Femur (tissue), 1 donor: ENCODE measurements around the gene ATP13A3.
A peak's percentile ranks its signal among the peaks of the same experiment; 100 is the strongest.

ENCODE experiments used
- DNase-seq: peaks from one replicate; pipeline ENCODE4 v3.0.0-alpha.2; 2017

The ATP13A3 gene

GRCh38 chr3:194387926-194388418, 98.8 kb downstream of the ATP13A3 start:
- no peak for DNase-seq

- DNase-seq: no peak
Measured at GRCh38 chr3:194387276-194387675, 99.5 kb downstream of the ATP13A3 start.

- peak; percentile 4 for DNase-seq
Measured at GRCh38 chr3:194386648-194387047, 100.2 kb downstream of the ATP13A3 start.

DNA sequence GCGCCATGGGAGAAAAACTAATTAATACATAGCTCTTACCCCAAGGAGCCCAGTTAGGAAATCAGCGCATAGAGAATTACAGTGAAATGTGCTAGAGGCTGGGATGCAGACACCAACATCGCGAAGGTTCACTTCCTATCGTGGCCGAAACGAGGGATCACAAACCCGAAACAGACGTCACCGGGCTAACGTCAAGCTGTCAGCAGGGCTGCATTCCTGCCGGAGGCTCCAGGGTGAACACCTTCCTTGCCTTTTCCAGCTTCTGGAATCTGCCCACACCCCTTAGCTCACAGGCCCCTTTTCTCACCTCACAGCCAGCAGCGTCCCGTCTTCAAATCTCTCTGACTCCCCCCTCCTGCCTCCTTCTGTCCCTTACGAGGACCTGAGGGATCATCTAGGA, 100.7 kb downstream of the ATP13A3 start:
- DNase-seq: peak; percentile 13

- peak; percentile 10 for DNase-seq
Measured at GRCh38 chr3:194384569-194385001, 102.2 kb downstream of the ATP13A3 start.

DNA sequence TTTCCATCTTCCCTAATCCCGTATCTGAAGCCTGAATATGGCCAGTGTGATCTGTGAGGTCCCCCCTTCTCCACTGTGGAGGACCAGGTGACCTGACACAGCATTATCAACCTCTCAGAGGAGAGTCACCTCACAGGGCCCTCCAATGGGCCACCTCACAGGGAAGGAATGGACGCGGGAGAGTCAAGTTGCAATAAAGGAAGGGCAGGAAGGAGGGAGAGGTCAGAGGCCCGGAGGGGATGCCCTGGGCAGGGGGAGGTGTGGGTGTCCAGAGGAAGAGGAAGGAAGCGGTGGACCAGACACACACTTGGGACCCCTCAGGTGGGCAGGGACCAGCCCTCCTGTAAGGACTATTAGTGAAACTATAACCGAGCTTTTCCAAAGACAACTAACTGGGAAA, 102.6 kb downstream of the ATP13A3 start:
- DNase-seq: no peak

GRCh38 chr3:194383276-194383940, 103.4 kb downstream of the ATP13A3 start:
- DNase-seq: peak; percentile 7

DNA sequence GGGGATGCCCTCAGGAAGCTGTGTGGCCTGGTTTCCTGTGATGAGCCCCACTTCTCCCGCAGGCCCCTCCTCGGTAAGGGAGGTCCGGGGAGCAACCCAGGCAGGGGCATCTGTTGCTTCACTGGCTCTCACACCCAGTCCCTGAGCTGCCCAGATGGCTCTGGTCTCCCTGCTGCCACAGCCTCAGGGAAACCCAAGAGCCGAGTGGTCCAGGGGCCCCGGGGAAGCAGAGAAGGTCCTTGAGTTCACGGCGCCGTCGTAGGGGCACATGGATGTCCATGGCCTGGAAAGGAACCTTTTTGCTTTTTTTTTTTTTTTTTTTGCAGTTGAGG, 103.9 kb downstream of the ATP13A3 start:
- DNase-seq: no peak

- no peak for DNase-seq
Measured at GRCh38 chr3:194382196-194382891, 104.5 kb downstream of the ATP13A3 start.

DNA sequence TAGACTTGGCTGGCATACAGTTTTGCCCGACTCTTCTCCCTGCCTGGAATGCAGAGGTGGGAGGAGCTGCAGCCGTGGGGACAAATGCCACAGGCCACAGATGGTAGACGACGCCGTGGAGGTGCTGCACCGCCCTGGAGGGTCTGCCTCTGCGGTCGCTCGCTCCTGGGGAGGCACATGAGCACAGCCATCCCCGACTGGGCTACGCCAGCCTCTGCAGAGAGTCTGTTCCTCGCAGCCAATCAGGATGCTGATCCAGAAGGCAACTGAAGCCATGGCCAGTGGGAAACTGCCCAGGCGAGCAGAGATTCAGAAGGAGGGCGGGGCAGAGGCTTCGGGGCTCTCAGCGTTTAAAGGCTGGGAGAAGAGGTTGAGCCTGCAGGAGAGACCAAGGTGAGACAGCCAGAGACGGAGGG, 105.3 kb downstream of the ATP13A3 start:
- DNase-seq: no peak

DNA sequence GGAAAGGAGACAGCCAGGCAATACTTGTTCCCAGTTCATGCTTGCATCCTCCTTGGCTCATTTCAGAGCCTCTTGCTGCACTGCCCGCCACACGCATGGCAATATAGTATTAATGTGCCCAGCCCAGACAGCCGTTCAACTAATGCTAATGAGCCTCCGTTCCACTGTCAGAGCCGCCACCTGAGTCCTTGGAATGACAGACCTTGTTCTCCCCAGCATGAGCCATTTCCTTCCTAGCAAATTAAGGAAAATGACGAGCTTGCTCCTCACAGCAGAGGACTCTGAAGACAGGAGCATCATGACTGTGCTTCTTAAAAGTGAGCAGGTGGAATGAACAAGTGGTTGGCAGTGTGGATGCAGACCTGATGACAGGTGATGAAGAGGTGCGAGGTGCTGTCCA, 106.5 kb downstream of the ATP13A3 start:
- no peak for DNase-seq

GRCh38 chr3:194379651-194380050, 107.2 kb downstream of the ATP13A3 start:
- no peak for DNase-seq

- DNase-seq: no peak
Measured at GRCh38 chr3:194379231-194379630, 107.6 kb downstream of the ATP13A3 start.

GRCh38 chr3:194377708-194378107, 109.1 kb downstream of the ATP13A3 start:
- DNase-seq: no peak

- no peak for DNase-seq
Measured at GRCh38 chr3:194376241-194376560, 110.6 kb downstream of the ATP13A3 start.

DNA sequence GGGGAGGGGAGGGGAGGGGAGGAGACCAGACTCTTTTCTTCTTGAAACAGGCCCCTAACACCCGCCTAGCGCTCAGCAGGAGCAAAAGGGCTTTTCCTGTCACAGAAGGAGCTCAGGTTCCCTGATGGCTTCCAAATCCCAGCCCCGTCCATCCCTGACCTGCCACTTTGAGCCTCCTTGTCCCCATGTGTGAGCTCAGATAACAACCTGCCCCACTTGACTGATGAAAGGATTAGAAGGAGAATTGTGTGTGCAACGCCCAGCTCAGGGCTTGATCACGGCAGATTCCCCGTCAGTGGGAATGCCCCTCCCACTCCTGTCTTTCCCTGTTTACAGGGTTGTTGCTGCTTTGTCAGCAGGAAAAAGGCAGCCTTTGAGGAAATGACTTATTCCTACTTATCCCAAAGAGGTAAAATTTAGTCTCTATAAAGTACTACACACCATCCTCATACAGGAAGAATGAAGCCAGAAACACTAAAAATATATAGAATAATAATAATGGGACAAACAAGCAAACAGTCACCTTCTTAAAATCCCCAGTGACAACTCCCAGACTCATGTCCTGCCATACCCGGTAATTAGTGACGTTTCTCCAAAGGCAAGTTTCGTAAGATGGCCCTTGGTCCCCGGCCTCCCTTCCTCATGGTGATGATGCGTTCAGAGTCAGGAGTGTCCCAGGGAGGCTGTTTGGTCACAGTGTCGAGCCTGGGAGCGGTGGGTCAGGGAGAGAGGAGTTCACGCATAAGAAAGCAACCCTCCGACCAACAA, 111.1 kb downstream of the ATP13A3 start:
- no peak for DNase-seq

- DNase-seq: no peak
Measured at GRCh38 chr3:194374935-194375334, 111.9 kb downstream of the ATP13A3 start.

GRCh38 chr3:194373899-194374298, 112.9 kb downstream of the ATP13A3 start:
- DNase-seq: no peak

DNA sequence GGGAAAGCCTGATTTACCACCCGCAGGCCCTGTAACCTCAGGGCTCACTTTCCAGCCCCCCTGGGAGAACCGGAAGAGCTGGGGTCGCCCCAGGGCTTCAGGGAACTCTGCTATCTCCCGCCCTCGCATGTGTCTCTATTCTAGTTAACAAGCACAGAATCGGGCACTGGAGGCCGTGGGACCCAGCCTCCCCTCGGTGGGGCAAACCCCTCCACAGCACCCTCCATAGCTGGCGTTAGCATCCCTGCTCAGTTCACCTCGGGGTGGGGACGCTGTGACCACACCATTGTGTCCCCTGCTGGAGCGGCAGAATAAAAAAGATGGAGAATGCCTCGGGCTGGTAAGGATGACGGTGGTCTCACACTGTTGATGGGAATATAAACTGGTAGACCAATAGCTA, 113.8 kb downstream of the ATP13A3 start:
- no peak for DNase-seq

DNA sequence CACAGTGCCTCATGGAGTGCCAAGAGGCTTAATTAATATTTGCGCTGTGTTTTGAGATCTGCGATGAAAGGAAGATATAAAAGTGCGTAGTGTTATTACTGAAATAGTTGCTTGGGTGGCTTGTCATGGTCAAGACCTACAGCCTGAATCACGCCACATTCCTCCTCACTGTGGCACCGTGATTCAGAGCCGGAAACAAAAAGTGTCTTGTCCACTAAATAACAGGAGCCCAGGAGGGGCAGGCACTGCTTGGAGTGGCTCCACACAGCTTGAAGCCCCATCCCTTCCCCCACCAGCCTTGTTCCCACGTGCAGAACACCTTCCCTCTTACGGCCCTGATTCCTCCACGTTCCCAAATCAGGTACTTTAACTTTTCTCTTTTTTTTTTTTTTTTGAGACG, 116.0 kb downstream of the ATP13A3 start:
- DNase-seq: no peak

- peak; percentile 60 for DNase-seq
Measured at GRCh38 chr3:194369522-194370279, 117.1 kb downstream of the ATP13A3 start, which contains the start of gene LRRC15. Gene LRRC15 (minus strand): TSS chr3:194369743. CDS start chr3:194361043, 8,700 bp downstream.

DNA sequence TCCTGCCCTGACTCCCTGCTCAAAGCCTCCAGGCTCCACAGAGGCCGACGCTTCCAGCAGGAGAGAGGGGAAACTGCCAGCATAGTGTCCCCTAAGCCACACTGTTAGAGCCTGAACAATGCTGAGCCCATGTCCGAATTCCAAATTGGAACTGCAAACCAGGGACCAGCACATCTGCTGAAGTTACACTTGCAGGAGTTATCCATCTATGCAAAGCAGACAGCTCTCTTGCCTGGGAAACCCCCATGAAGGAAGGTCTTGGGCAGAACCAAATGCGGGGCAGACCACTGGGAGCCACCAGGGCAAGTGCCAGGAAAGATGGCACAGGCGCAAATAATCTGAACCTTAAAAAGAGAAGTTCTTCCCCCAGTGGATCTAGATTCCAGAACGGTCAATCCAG, 117.9 kb downstream of the ATP13A3 start:
- DNase-seq: no peak
